Prostate gland (tissue), 2 donors: ENCODE data around the gene PRDX2. TPM values are rescaled to one million over a fixed set of nuclear protein-coding genes. Genes with fewer than 3 reads are reported as not detected.

Experiments used
- DNase-seq: peaks from one replicate; pipeline ENCODE4 v3.0.0-alpha.2; 2019; ENCODE audit warnings: low spot score
- H3K27ac ChIP-seq, 2 donors: fragments of 200-600 bp; sonication (generic); 2 replicates each; pipeline ENCODE4 v1.5.1; 2017 to 2019
- H3K27me3 ChIP-seq: fragments of 200-600 bp; sonication (generic); replicated peaks from 2 replicates; pipeline ENCODE4 v1.5.1; 2019; ENCODE audit not compliant: insufficient read depth
- H3K36me3 ChIP-seq, 2 donors: fragments of 200-600 bp; sonication (generic); 1 replicate in 1 of 2; 2 replicates in 1 of 2; pipeline versions ENCODE4 v1.5.1 to v1.8.1; 2017 to 2019
- H3K4me1 ChIP-seq: fragments of 200-600 bp; sonication (generic); replicated peaks from 2 replicates; pipeline ENCODE4 v1.5.1; 2019
- H3K4me3 ChIP-seq, 2 donors: fragments of 200-600 bp; sonication (generic); 2 replicates each; pipeline ENCODE4 v1.5.1; 2017 to 2019
- H3K9me3 ChIP-seq: fragments of 200-600 bp; sonication (generic); 2 replicates; pipeline ENCODE4 v1.5.1; 2017
- POLR2A ChIP-seq: fragments of 450-650 bp; IDR thresholded peaks from one replicate; pipeline ENCODE4 v1.6.1; 2016; ENCODE audit warnings: antibody characterized with exemption, mild to moderate bottlenecking
- POLR2AphosphoS5 ChIP-seq: sonication (generic); formaldehyde crosslinking; IDR thresholded peaks from one replicate; pipeline ENCODE4 v1.6.1; 2017; ENCODE audit warnings: antibody characterized with exemption
- WGBS: methylation state at CpG from one replicate; pipeline ENCODE4 v1.1.5; 2018; 5-methylcytosine and 5-hydroxymethylcytosine counted together
- intact Hi-C: fragments of 100-400 bp; cut with DNase I; formaldehyde crosslinking; loops from one replicate; pipeline ENCODE4 v1.14.2; 2022
- total RNA-seq, 2 donors: library from RNA; depleted of rRNA; stranded (reverse); fragments of >200 nt; gene quantifications; one replicate each; pipeline ENCODE4 v1.1.0, GENCODE V29; 2016
- TF ChIP-seq, protein P1 (sequence below), 4 experiments: fragments of 200-600 bp in 2 of 4; fragments of 450-650 bp in 2 of 4; sonication (generic) in 2 of 4; IDR thresholded peaks; 1 replicate in 3 of 4; 2 replicates in 1 of 4; pipeline ENCODE4 v1.5.1; 2016 to 2019; ENCODE audit warnings: antibody characterized with exemption in 4 of 4, mild to moderate bottlenecking in 2 of 4, moderate library complexity in 2 of 4

Gene PRDX2
- total RNA-seq, 2 donors from 2014 or later, result 256 to 548 TPM

DNA sequence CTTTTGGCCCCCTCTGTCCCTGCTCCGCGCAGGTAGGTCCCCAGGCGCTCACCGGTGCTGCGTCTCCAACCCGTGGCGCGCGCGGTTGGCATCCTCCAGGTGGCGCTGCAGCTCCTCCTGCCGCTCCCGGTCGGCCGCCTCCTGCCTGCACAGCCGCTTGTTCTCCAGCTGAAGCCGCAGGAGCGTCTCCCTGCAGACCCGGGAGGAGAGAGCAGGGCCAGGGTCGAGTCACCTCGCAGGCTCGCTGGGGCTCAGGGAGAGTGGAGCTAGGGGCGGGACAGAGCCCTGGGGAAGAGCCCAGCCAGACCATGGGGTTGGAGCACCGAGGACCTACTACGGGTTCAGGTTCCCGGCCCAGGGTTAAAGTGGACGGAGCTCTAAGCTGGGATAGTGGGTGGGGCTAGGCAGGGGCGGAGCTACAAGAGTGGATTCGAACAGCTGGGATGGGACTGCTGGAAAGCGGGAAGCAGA lies 35.5 kb downstream of the PRDX2 start:
- peak overlapping the region; percentile 12 to 13 for H3K4me3 ChIP-seq
- 36% methylated on average over 30 of the region's 30 CpGs for WGBS
- peaks cover 4 to 5% of the 10 kb centered on the region in 2 donors for H3K36me3 ChIP-seq
- TF ChIP-seq POLR2A (no peak), POLR2AphosphoS5 (peak; percentile 11)
- TF ChIP-seq, protein P1, sequence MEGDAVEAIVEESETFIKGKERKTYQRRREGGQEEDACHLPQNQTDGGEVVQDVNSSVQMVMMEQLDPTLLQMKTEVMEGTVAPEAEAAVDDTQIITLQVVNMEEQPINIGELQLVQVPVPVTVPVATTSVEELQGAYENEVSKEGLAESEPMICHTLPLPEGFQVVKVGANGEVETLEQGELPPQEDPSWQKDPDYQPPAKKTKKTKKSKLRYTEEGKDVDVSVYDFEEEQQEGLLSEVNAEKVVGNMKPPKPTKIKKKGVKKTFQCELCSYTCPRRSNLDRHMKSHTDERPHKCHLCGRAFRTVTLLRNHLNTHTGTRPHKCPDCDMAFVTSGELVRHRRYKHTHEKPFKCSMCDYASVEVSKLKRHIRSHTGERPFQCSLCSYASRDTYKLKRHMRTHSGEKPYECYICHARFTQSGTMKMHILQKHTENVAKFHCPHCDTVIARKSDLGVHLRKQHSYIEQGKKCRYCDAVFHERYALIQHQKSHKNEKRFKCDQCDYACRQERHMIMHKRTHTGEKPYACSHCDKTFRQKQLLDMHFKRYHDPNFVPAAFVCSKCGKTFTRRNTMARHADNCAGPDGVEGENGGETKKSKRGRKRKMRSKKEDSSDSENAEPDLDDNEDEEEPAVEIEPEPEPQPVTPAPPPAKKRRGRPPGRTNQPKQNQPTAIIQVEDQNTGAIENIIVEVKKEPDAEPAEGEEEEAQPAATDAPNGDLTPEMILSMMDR (IDR thresholded peaks at IDR 0.05), result peak; percentile 52 to 79 (median 70)
- DNase-seq, result peak; percentile 60
- H3K27ac ChIP-seq, result no peak overlapping the region
- H3K27me3 ChIP-seq, result no peaks in the 10 kb centered on the region
- H3K9me3 ChIP-seq, result no peaks in the 10 kb centered on the region
- intact Hi-C loops, result loop anchor here (2.0 kb wide), 1 partner anchor 71 kb away; no protein-coding TSS in a partner anchor
- no peaks in the 10 kb centered on the region for H3K4me1 ChIP-seq

DNA sequence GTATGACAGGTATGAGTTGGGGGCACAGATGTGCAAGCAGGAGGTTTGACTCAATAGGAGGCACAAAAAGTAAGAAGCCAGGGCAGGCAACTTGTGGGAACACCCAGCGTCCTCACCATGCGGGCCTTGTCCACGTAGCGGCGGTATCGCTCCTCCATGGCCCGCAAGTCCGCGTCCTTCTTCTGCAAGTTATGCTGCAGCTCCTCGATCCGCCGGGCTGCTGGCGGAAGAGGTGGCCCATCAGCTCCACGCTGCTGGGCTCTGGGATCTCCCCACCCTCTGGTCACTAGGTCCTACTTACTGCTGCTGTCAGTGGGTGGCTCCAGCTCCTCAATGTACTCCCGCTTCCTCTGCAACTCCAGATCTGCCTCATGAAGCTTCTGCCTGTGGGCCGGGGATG lies 36.9 kb downstream of the PRDX2 start:
- no peak for DNase-seq
- Histone ChIP-seq H3K27ac (no peak overlapping the region), H3K36me3 (peaks cover 4 to 5% of the 10 kb centered on the region in 2 donors), H3K27me3 (no peaks in the 10 kb centered on the region), H3K4me1 (no peaks in the 10 kb centered on the region), H3K4me3 (no peak overlapping the region), H3K9me3 (no peaks in the 10 kb centered on the region)
- intact Hi-C loops, result loop anchor here (5.0 kb wide), 1 partner anchor 83 kb away; no protein-coding TSS in a partner anchor
- TF ChIP-seq, protein P1 (IDR thresholded peaks at IDR 0.05), result no peak
- TF ChIP-seq POLR2AphosphoS5 (no peak), POLR2A (no peak)
- WGBS, result 97% methylated on average over 16 of the region's 16 CpGs

DNA sequence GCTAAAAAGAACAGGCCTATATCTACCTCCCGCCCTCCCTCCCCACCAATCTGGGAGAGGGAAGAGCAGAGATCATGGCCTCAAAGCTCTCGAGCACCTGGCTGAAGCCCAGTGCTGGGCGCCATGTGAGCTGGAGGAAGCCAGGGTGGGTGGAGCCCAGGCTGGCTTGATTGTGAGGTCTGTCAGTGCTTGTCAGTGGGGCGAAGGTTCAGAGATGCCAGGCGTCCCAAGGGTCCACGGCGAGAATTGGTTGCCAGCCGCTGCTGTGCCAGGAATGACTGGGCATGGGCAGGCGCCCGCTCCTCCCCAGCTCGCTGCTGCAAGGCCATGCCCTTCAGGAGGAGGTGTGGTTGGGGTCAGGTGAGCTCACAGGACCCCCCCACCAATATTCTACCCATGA lies 38.5 kb downstream of the PRDX2 start:
- WGBS, result 94% methylated on average over 11 of the region's 11 CpGs
- Histone ChIP-seq H3K36me3 (peaks cover 4 to 5% of the 10 kb centered on the region in 2 donors), H3K4me1 (no peaks in the 10 kb centered on the region), H3K4me3 (no peak overlapping the region), H3K27me3 (no peaks in the 10 kb centered on the region), H3K9me3 (no peaks in the 10 kb centered on the region), H3K27ac (no peak overlapping the region)
- no peak for DNase-seq
- intact Hi-C loops, result loop anchor here (5.0 kb wide), 1 partner anchor 84 kb away; no protein-coding TSS in a partner anchor
- no peak for TF ChIP-seq POLR2AphosphoS5
- no peak for TF ChIP-seq POLR2A
- TF ChIP-seq, protein P1 (IDR thresholded peaks at IDR 0.05), result no peak

DNA sequence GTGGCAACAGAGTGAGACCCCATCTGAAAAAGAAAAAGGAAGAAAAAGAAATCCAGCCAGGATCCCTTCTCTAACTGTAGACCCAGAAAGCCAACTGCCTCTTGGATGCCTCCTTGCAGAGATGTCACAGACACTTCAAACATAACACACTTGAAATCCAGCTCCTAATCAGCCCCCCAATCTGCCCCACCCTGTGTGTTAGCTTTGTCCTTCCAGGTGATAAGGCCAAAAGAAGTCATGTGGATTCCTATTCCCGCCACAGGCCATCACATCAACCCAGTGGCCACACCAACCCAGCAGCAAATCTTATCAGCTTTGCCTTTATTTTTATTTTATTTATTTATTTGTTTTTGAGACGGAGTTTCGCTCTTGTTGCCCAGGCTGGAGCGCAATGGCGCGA lies 41.9 kb downstream of the PRDX2 start:
- no peak for TF ChIP-seq POLR2AphosphoS5
- TF ChIP-seq POLR2A, result no peak
- TF ChIP-seq, protein P1 (IDR thresholded peaks at IDR 0.05), result no peak
- Histone ChIP-seq H3K27me3 (no peaks in the 10 kb centered on the region), H3K9me3 (no peaks in the 10 kb centered on the region), H3K36me3 (peaks cover 2 to 4% of the 10 kb centered on the region in 2 donors), H3K4me1 (no peaks in the 10 kb centered on the region), H3K4me3 (no peak overlapping the region), H3K27ac (no peak overlapping the region)
- intact Hi-C loops, result loop anchor here (5.0 kb wide), 1 partner anchor 88 kb away; no protein-coding TSS in a partner anchor
- 86% methylated on average over 6 of the region's 6 CpGs for WGBS
- no peak for DNase-seq
